ENCODE data around the gene FRMD7. TPM values are rescaled to one million over a fixed set of nuclear protein-coding genes. Genes with fewer than 3 reads are reported as not detected.

The FRMD7 gene
- total and polyA plus RNA-seq, 2 experiments from 2014 or later, result not detected

DNA sequence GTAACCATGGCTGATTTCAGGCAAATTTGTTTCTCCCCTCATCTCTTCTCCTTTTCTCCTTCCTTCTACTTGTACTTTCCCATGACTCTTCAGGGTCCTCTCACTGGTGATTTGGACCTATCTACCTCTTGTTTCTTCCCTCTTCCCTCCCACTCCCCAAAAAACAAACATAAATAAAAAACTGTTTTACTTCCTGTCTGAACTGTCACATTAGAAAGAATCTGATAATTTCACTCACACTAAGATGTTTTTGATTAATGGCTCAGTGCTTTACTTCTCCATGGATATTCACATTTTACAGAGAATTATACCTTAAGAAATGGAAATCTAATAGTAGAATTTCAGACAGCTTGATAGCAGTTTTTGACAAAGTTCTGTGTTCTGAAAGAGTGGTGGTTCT, 97.6 kb downstream of the FRMD7 start:
- Histone ChIP-seq H3K27ac (ENCODE audit: low read depth) (no peak overlapping the region), H3K9me2 (ENCODE audit: insufficient read depth) (no peaks in the 10 kb centered on the region), H3K27me3 (ENCODE audit: insufficient read depth) (no peaks in the 10 kb centered on the region), H3K4me2 (no peak overlapping the region), H3K4me1 (ENCODE audit: insufficient read depth) (peaks cover 33% of the 10 kb centered on the region), H2AFZ (no peak overlapping the region), H3F3A (replicated peaks; ENCODE audit: low read depth) (no peaks in the 10 kb centered on the region), H4K20me1 (replicated peaks; ENCODE audit: insufficient read depth) (peaks cover 8% of the 10 kb centered on the region; the same call in 1 of the 2 replicates), H3K36me3 (ENCODE audit: insufficient read depth) (no peaks in the 10 kb centered on the region), H3K79me2 (replicated peaks; ENCODE audit: insufficient read depth) (peaks cover 98% of the 10 kb centered on the region), H3K4me3 (no peak overlapping the region)
- peaks cover 63% of the 10 kb centered on the region for H3K4me1 Mint-ChIP-seq
- H3K9me3 Mint-ChIP-seq, result no peaks in the 10 kb centered on the region
- no peak overlapping the region for H3K27ac Mint-ChIP-seq
- no peak overlapping the region for H3K4me3 Mint-ChIP-seq
- H3K36me3 Mint-ChIP-seq (ENCODE audit: low read depth), result peaks cover 3% of the 10 kb centered on the region; the same call in 1 of the 3 replicates
- ATAC-seq (no peak), DNase-seq (ENCODE audit: low spot score) (no peak)
- no peaks in the 10 kb centered on the region for H3K27me3 Mint-ChIP-seq (ENCODE audit: insufficient read depth, low read depth, poor library complexity)
- TF ChIP-seq JUNB (IDR thresholded peaks at IDR 0.05; ENCODE audit: unreplicated experiment), result no peak
- TF ChIP-seq EZH2 (IDR thresholded peaks at IDR 0.05; ENCODE audit: low read depth, unreplicated experiment), result no peak
- no peak for TF ChIP-seq EZH2phosphoT487 (IDR thresholded peaks at IDR 0.05; ENCODE audit: unreplicated experiment)
- TF ChIP-seq, protein P1, sequence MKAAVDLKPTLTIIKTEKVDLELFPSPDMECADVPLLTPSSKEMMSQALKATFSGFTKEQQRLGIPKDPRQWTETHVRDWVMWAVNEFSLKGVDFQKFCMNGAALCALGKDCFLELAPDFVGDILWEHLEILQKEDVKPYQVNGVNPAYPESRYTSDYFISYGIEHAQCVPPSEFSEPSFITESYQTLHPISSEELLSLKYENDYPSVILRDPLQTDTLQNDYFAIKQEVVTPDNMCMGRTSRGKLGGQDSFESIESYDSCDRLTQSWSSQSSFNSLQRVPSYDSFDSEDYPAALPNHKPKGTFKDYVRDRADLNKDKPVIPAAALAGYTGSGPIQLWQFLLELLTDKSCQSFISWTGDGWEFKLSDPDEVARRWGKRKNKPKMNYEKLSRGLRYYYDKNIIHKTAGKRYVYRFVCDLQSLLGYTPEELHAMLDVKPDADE (IDR thresholded peaks at IDR 0.05), result no peak
- TF ChIP-seq, protein P2, sequence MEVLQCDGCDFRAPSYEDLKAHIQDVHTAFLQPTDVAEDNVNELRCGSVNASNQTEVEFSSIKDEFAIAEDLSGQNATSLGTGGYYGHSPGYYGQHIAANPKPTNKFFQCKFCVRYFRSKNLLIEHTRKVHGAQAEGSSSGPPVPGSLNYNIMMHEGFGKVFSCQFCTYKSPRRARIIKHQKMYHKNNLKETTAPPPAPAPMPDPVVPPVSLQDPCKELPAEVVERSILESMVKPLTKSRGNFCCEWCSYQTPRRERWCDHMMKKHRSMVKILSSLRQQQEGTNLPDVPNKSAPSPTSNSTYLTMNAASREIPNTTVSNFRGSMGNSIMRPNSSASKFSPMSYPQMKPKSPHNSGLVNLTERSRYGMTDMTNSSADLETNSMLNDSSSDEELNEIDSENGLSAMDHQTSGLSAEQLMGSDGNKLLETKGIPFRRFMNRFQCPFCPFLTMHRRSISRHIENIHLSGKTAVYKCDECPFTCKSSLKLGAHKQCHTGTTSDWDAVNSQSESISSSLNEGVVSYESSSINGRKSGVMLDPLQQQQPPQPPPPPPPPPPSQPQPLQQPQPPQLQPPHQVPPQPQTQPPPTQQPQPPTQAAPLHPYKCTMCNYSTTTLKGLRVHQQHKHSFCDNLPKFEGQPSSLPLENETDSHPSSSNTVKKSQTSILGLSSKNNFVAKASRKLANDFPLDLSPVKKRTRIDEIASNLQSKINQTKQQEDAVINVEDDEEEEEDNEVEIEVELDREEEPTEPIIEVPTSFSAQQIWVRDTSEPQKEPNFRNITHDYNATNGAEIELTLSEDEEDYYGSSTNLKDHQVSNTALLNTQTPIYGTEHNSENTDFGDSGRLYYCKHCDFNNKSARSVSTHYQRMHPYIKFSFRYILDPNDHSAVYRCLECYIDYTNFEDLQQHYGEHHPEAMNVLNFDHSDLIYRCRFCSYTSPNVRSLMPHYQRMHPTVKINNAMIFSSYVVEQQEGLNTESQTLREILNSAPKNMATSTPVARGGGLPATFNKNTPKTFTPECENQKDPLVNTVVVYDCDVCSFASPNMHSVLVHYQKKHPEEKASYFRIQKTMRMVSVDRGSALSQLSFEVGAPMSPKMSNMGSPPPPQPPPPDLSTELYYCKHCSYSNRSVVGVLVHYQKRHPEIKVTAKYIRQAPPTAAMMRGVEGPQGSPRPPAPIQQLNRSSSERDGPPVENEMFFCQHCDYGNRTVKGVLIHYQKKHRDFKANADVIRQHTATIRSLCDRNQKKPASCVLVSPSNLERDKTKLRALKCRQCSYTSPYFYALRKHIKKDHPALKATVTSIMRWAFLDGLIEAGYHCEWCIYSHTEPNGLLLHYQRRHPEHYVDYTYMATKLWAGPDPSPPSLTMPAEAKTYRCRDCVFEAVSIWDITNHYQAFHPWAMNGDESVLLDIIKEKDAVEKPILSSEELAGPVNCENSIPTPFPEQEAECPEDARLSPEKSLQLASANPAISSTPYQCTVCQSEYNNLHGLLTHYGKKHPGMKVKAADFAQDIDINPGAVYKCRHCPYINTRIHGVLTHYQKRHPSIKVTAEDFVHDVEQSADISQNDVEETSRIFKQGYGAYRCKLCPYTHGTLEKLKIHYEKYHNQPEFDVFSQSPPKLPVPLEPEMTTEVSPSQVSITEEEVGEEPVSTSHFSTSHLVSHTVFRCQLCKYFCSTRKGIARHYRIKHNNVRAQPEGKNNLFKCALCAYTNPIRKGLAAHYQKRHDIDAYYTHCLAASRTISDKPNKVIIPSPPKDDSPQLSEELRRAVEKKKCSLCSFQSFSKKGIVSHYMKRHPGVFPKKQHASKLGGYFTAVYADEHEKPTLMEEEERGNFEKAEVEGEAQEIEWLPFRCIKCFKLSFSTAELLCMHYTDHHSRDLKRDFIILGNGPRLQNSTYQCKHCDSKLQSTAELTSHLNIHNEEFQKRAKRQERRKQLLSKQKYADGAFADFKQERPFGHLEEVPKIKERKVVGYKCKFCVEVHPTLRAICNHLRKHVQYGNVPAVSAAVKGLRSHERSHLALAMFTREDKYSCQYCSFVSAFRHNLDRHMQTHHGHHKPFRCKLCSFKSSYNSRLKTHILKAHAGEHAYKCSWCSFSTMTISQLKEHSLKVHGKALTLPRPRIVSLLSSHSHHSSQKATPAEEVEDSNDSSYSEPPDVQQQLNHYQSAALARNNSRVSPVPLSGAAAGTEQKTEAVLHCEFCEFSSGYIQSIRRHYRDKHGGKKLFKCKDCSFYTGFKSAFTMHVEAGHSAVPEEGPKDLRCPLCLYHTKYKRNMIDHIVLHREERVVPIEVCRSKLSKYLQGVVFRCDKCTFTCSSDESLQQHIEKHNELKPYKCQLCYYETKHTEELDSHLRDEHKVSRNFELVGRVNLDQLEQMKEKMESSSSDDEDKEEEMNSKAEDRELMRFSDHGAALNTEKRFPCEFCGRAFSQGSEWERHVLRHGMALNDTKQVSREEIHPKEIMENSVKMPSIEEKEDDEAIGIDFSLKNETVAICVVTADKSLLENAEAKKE (CRISPR knock-in tag; IDR thresholded peaks at IDR 0.05), result no peak
- TF ChIP-seq, protein P3, sequence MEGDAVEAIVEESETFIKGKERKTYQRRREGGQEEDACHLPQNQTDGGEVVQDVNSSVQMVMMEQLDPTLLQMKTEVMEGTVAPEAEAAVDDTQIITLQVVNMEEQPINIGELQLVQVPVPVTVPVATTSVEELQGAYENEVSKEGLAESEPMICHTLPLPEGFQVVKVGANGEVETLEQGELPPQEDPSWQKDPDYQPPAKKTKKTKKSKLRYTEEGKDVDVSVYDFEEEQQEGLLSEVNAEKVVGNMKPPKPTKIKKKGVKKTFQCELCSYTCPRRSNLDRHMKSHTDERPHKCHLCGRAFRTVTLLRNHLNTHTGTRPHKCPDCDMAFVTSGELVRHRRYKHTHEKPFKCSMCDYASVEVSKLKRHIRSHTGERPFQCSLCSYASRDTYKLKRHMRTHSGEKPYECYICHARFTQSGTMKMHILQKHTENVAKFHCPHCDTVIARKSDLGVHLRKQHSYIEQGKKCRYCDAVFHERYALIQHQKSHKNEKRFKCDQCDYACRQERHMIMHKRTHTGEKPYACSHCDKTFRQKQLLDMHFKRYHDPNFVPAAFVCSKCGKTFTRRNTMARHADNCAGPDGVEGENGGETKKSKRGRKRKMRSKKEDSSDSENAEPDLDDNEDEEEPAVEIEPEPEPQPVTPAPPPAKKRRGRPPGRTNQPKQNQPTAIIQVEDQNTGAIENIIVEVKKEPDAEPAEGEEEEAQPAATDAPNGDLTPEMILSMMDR (conservative IDR thresholded peaks at IDR 0.05; ENCODE audit: low read depth in 2 of 2), result no peak
- TF ChIP-seq CREB1 (CRISPR knock-in tag; IDR thresholded peaks at IDR 0.05; ENCODE audit: low read depth), result no peak
- no peak for TF ChIP-seq ZNF331 (CRISPR knock-in tag; IDR thresholded peaks at IDR 0.05; ENCODE audit: low read depth)
- no peak for TF ChIP-seq STAT1 (IDR thresholded peaks at IDR 0.05; ENCODE audit: unreplicated experiment)

Other genes with a start within 250 kb of the FRMD7 start
- gene STK26, start 104.7 kb downstream of the FRMD7 start, total RNA-seq (2014; rRNA removed; shearing (Covaris generic)), result 110 and 123 TPM in 2 replicates
- 57.9 and 65.2 TPM in 2 replicates for gene STK26, start 104.7 kb downstream of the FRMD7 start, polyA plus RNA-seq (2016; fragmentation: Nextera tagmentation; extraction: Ambion mirVana)
- gene RAP2C, start 91.4 kb upstream of the FRMD7 start, total RNA-seq (2014; rRNA removed; shearing (Covaris generic)), result 22.7 and 25.0 TPM in 2 replicates
- 14.5 and 16.0 TPM in 2 replicates for gene RAP2C, start 91.4 kb upstream of the FRMD7 start, polyA plus RNA-seq (2016; fragmentation: Nextera tagmentation; extraction: Ambion mirVana)

All from GM23338 (cell line).